Measurements from ENCODE around the gene HSP90AB1. TPM values are rescaled to one million over a fixed set of nuclear protein-coding genes. Genes with fewer than 3 reads are reported as not detected.

HSP90AB1 gene
- total and polyA plus RNA-seq, 2 of the 8 experiments (the other 6 are each of a cell fraction or from before 2014, with no cell fraction given): 1,564 to 2,297 TPM

GRCh38 chr6:44219053-44219814, 27.7 kb upstream of the HSP90AB1 start (continued):
- TF ChIP-seq SRF (IDR thresholded peaks at IDR 0.05; ENCODE audit: low read depth, low read length): no peak
- TF ChIP-seq KDM4A (IDR thresholded peaks at IDR 0.05; ENCODE audit: low read depth, low read length, severe bottlenecking): peak; percentile 43
- peak; percentile 96 for TF ChIP-seq RBBP5 (IDR thresholded peaks at IDR 0.05; ENCODE audit: borderline replicate concordance, low read depth, low read length)
- no peak for TF ChIP-seq ZNF274 (IDR thresholded peaks at IDR 0.05; ENCODE audit: borderline replicate concordance, extremely low read depth, low read length)
- TF ChIP-seq CHD2 (IDR thresholded peaks at IDR 0.05; ENCODE audit: low read length): peak; percentile 51; the same call in 1 of the 2 replicates
- TF ChIP-seq CHD1 (IDR thresholded peaks at IDR 0.05; ENCODE audit: low read depth, low read length): no peak
- no peak for TF ChIP-seq RNF2 (IDR thresholded peaks at IDR 0.05; ENCODE audit: borderline replicate concordance, low read depth, low read length, missing control alignments, poor library complexity, severe bottlenecking)
- peak; percentile 33 to 61; a peak in 2 of 4 replicates for TF ChIP-seq SIN3A (conservative IDR thresholded peaks at IDR 0.05 in 1 of 2, IDR thresholded peaks at IDR 0.05 in 1 of 2; ENCODE audit: low read depth in 1 of 2, low read length in 2 of 2)
